Stimulated activated CD8-positive, alpha-beta memory T cell treated with anti-CD3 and anti-CD28 coated beads, Interleukin-12 subunit alpha, Interleukin-12 subunit beta, amount 100 ng/mL, for 1 hour (primary cell): Measurements from ENCODE around the gene LCT.

Experiments
- DNase-seq: peaks from one replicate; pipeline ENCODE4 v3.0.0-alpha.2; 2020; ENCODE audit warnings: low read depth

The LCT gene

DNA sequence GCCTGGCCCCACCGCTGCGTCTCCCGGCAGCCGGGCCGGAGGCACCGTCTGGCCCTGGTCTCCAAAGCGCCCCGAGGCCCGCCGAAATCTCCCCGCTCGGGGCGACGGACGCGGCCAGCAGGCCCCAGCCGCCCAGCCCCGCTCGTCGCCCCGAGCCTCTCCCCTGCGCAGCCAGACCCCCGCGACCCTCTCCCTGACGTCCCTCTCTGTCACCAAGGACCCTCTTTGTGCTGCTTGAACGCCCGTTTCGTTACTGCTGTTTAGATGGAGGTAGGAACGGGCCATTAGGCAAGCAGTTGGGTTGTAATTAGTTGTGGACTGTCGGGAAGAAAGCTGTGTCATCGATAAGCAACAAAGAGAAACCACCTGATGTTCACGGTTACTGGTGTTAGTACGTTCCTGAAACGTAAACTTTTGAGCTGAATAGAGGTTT, 94.6 kb downstream of the LCT start:
- peak; percentile 15 for DNase-seq

GRCh38 chr2:135741395-135742324, 95.3 kb downstream of the LCT start, which contains the start of gene UBXN4:
TSS of gene UBXN4 (plus strand) at chr2:135741855. CDS start at chr2:135741930, 75 bp downstream.
- DNase-seq = peak; percentile 93

DNA sequence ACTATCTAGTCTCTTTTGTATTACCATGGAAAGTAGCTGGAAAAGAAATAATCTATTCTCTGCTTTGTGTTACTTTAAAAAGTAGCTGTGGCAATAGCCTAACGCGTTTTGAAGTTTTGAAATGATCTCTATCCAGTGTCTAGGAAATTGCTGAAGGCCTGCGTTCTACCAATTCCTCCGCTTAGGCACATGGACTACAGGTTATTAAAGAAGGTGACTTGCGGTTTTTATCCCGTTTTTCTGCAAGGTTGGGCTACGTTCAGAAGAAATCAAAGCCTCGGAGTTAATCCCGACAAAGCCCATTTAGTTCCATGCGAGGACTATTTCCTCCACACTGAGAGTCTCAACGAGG, 96.0 kb downstream of the LCT start:
- DNase-seq = no peak

GRCh38 chr2:135740206-135740605, 96.8 kb downstream of the LCT start:
- no peak for DNase-seq
